Inflammatory macrophage (primary cell): Measurements from ENCODE around the gene SH3GLB1.
"Not testable (repeated sequence)": the region's sequence is repeated elsewhere in the genome, so short reads cannot be mapped to it uniquely, and the experiment has no call there.

ENCODE experiments used
- DNase-seq, 2 donors: peaks; one replicate each; pipeline ENCODE4 v3.0.0-alpha.2; 2020 to 2022
- total RNA-seq, 18 experiments: gene quantifications; one replicate each; lab custom pipeline; 2026; ENCODE audit warnings: mixed read lengths in 6 of 18, inconsistent platforms in 2 of 18; lab: John Stamatoyannopoulos, UW

The SH3GLB1 gene
- 183 to 432 (median 241) reads per million in 18 experiments for total RNA-seq

GRCh38 chr1:86704458-86704971 is at the start of gene SH3GLB1:
TSS of gene SH3GLB1 (plus strand) at chr1:86704576. CDS start at chr1:86704900, 324 bp downstream.
- DNase-seq, result peak; percentile 89 to 93

GRCh38 chr1:86658381-86658780 is 46.0 kb upstream of the SH3GLB1 start:
- not testable (repeated sequence) for DNase-seq

GRCh38 chr1:86666368-86666767 is 38.0 kb upstream of the SH3GLB1 start:
- DNase-seq, result no peak

GRCh38 chr1:86687595-86687994 is 16.8 kb upstream of the SH3GLB1 start:
- peak in 1 of 2 donors; percentile 15 for DNase-seq

- no peak for DNase-seq
These were observed 11.7 kb upstream of the SH3GLB1 start for GRCh38 chr1:86692641-86693040.

- no peak for DNase-seq
These were observed 9.0 kb upstream of the SH3GLB1 start for GRCh38 chr1:86695400-86695799.

- DNase-seq, result no peak
These were observed 7.9 kb upstream of the SH3GLB1 start for GRCh38 chr1:86696522-86696921.

- DNase-seq, result no peak
These were observed 5.2 kb upstream of the SH3GLB1 start for GRCh38 chr1:86699186-86699585.

- DNase-seq, result no peak
These were observed 2.6 kb upstream of the SH3GLB1 start for GRCh38 chr1:86701731-86702130.

GRCh38 chr1:86702954-86703494 is 1.4 kb upstream of the SH3GLB1 start:
- not testable (repeated sequence) for DNase-seq

GRCh38 chr1:86703696-86704457 is 499 bp upstream of the SH3GLB1 start:
- peak in 1 of 2 donors; percentile 17 for DNase-seq

- peak; percentile 59 to 70 for DNase-seq
These were observed 742 bp downstream of the SH3GLB1 start for GRCh38 chr1:86704972-86705664.

- peak in 1 of 2 donors; percentile 41 for DNase-seq
These were observed 1.2 kb downstream of the SH3GLB1 start for GRCh38 chr1:86705665-86705985.

- DNase-seq, result no peak
These were observed 1.8 kb downstream of the SH3GLB1 start for GRCh38 chr1:86706018-86706635.

GRCh38 chr1:86708920-86709319 is 4.5 kb downstream of the SH3GLB1 start:
- no peak for DNase-seq

GRCh38 chr1:86712088-86712860 is 7.9 kb downstream of the SH3GLB1 start:
- no peak for DNase-seq

GRCh38 chr1:86713477-86713876 is 9.1 kb downstream of the SH3GLB1 start:
- DNase-seq, result no peak

GRCh38 chr1:86714159-86714558 is 9.8 kb downstream of the SH3GLB1 start:
- DNase-seq, result no peak

GRCh38 chr1:86714561-86715244 is 10.3 kb downstream of the SH3GLB1 start:
- no peak for DNase-seq

GRCh38 chr1:86718786-86719185 is 14.4 kb downstream of the SH3GLB1 start:
- no peak for DNase-seq

- DNase-seq, result no peak
These were observed 27.0 kb downstream of the SH3GLB1 start for GRCh38 chr1:86731416-86731815.

- no peak for DNase-seq
These were observed 29.0 kb downstream of the SH3GLB1 start for GRCh38 chr1:86733340-86733739.
